ENCODE results near the gene ZNF575. TPM values are rescaled to one million over a fixed set of nuclear protein-coding genes. Genes with fewer than 3 reads are reported as not detected.

Gene ZNF575
- total RNA-seq, 4 donors from 2014 or later, result 0.21 to 2.8 TPM; not detected in 2

DNA sequence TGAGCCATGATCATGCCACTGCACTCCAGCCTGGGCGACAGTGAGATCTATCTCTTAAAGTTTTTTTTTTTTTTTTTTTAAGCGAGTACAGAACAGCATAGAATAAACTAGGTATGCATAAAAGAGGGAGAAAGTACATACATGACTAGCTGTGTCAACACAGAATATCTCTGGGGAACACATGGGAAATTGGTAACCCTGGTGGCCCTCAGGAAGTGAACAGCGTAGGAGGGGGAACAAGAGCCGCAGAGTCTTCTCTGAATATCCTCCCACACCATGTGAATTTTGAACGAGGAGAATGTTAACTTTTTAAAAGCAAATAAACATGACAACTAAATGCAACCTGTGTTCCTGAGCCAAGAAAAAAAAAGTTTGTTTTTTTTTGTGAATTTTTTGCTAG is 43.7 kb upstream of the ZNF575 start:
- intact Hi-C loops (cut with DNase I; ENCODE audit: low total_unique reads), result no loop called here
- no peaks in the 10 kb centered on the region for H3K4me1 ChIP-seq
- no peak overlapping the region for H3K27ac ChIP-seq
- no peak overlapping the region for H3K4me3 ChIP-seq
- no peaks in the 10 kb centered on the region for H3K36me3 ChIP-seq
- no peaks in the 10 kb centered on the region for H3K27me3 ChIP-seq
- no peaks in the 10 kb centered on the region for H3K9me3 ChIP-seq
- TF ChIP-seq, protein P1, sequence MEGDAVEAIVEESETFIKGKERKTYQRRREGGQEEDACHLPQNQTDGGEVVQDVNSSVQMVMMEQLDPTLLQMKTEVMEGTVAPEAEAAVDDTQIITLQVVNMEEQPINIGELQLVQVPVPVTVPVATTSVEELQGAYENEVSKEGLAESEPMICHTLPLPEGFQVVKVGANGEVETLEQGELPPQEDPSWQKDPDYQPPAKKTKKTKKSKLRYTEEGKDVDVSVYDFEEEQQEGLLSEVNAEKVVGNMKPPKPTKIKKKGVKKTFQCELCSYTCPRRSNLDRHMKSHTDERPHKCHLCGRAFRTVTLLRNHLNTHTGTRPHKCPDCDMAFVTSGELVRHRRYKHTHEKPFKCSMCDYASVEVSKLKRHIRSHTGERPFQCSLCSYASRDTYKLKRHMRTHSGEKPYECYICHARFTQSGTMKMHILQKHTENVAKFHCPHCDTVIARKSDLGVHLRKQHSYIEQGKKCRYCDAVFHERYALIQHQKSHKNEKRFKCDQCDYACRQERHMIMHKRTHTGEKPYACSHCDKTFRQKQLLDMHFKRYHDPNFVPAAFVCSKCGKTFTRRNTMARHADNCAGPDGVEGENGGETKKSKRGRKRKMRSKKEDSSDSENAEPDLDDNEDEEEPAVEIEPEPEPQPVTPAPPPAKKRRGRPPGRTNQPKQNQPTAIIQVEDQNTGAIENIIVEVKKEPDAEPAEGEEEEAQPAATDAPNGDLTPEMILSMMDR (IDR thresholded peaks at IDR 0.05), result no peak
- TF ChIP-seq POLR2A (IDR thresholded peaks at IDR 0.05), result no peak
- DNase-seq, result no peak

DNA sequence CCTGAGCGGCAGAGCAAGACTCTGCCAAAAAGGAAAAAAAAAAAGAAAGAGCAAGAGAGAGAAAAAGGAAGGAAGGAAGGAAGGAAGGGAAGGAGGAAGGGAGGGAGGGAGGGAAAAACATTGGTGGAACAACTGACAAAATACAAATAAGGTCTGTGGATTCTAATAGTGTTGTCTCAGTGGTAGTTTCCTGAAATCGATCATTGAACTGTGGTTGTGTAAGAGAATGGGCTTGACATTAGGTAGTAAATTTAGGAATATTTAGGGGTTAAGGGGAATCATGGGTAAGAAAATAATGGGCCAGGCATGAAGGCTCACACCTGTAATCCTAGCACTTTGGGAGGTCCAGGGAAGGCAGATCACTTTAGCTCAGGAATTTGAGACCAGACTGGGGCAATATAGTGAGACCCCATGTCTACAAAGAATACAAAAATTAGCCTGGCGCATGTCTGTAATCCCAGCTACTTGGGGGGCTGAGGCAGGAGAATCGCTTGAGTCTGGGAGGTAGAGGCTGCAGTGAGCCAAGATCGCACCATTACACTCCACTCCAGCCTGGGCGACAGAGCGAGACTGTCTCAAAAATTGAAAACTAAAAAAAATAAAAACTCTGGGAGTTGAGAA is 42.9 kb upstream of the ZNF575 start:
- intact Hi-C loops (cut with DNase I; ENCODE audit: low total_unique reads), result no loop called here
- H3K4me3 ChIP-seq, result no peak overlapping the region
- H3K4me1 ChIP-seq, result no peaks in the 10 kb centered on the region
- no peaks in the 10 kb centered on the region for H3K9me3 ChIP-seq
- DNase-seq, result no peak
- H3K27me3 ChIP-seq, result no peaks in the 10 kb centered on the region
- no peak overlapping the region for H3K27ac ChIP-seq
- no peaks in the 10 kb centered on the region for H3K36me3 ChIP-seq
- no peak for TF ChIP-seq POLR2A (IDR thresholded peaks at IDR 0.05)
- TF ChIP-seq, protein P1 (IDR thresholded peaks at IDR 0.05), result no peak

DNA sequence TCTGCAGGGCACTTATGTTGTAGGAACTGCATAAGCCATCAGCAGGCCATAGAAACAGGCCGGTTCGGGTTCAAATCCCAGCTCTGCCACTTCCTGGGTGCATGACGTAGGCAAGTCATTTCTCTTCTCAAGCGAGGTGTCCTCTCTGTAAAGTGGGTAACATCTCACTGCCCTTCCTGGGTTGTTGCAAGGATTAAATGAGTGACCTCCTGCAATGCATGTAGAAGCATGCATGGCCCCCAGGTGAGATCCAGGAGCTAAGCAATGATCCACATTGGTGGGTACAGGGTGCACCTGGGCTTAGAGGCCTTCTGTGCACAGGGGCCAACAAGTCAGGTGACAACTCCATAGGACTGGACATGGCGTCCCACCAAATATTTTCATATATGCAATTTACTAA is 42.2 kb upstream of the ZNF575 start:
- Histone ChIP-seq H3K36me3 (no peaks in the 10 kb centered on the region), H3K4me3 (no peak overlapping the region), H3K4me1 (no peaks in the 10 kb centered on the region), H3K27me3 (no peaks in the 10 kb centered on the region), H3K9me3 (no peaks in the 10 kb centered on the region), H3K27ac (no peak overlapping the region)
- intact Hi-C loops (cut with DNase I; ENCODE audit: low total_unique reads), result no loop called here
- DNase-seq, result no peak
- TF ChIP-seq POLR2A (IDR thresholded peaks at IDR 0.05), result no peak
- TF ChIP-seq, protein P1 (IDR thresholded peaks at IDR 0.05), result no peak

DNA sequence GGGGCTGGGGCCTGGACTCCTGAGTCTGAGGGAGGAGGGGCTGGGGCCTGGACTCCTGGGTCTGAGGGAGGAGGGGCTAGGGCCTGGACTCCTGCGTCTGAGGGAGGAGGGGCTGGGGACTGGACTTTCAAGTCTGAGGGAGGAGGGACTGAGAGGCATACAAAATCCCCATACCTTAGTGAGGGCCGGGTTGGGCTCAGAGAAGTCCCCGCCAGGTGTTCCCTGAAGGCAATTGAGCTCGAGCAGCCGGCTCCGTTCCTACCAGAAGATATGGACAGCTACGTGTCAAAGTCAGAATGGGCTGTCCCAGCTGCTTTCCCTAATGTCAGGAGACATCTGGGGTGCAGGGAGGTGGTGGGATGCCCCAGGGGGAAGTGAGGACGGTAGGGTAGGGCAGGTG is 37.9 kb upstream of the ZNF575 start:
- Histone ChIP-seq H3K4me1 (no peaks in the 10 kb centered on the region), H3K9me3 (no peaks in the 10 kb centered on the region), H3K27me3 (no peaks in the 10 kb centered on the region), H3K27ac (no peak overlapping the region), H3K4me3 (no peak overlapping the region), H3K36me3 (no peaks in the 10 kb centered on the region)
- intact Hi-C loops (cut with DNase I; ENCODE audit: low total_unique reads), result no loop called here
- no peak for TF ChIP-seq POLR2A (IDR thresholded peaks at IDR 0.05)
- TF ChIP-seq, protein P1 (IDR thresholded peaks at IDR 0.05), result no peak
- no peak for DNase-seq

DNA sequence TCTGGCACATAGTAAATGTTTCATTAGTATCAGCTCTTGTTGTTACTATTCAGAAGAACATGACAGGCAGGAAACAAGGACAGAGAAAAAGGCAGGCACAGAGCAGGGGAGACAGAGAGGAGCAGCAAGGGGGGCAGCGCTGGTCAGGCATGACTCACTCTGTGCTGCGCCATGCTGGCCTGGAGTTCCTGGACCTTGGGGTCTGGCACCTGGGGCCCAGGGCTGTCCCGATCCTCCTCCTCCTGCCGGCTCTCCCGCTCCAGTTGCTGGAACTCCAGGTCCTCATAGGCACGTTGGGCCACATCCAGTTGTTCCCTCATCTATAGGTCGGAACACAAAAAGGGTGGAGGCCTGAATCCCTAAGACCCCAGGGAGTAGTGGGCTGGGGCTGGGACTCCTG is 36.0 kb upstream of the ZNF575 start:
- no peak for DNase-seq
- no peaks in the 10 kb centered on the region for H3K27me3 ChIP-seq
- no peaks in the 10 kb centered on the region for H3K4me1 ChIP-seq
- no peaks in the 10 kb centered on the region for H3K36me3 ChIP-seq
- H3K4me3 ChIP-seq, result no peak overlapping the region
- no peak overlapping the region for H3K27ac ChIP-seq
- intact Hi-C loops (cut with DNase I; ENCODE audit: low total_unique reads), result no loop called here
- TF ChIP-seq, protein P1 (IDR thresholded peaks at IDR 0.05), result no peak
- TF ChIP-seq POLR2A (IDR thresholded peaks at IDR 0.05), result no peak
- H3K9me3 ChIP-seq, result no peaks in the 10 kb centered on the region

Data from uterus (tissue), 4 donors.